Measurements from ENCODE around the gene SPACA7. TPM values are rescaled to one million over a fixed set of nuclear protein-coding genes. Genes with fewer than 3 reads are reported as not detected.

Gene SPACA7
- total RNA-seq, 1 donor from 2014 or later, result not detected

- intact Hi-C loops (cut with micrococcal nuclease), result no loop called here
- Mint-ChIP-seq H3K36me3 (ENCODE audit: low read depth) (no peaks in the 10 kb centered on the region), H3K27me3 (peaks cover 8% of the 10 kb centered on the region), H3K4me1 (no peaks in the 10 kb centered on the region), H3K9me3 (no peaks in the 10 kb centered on the region), H3K4me3 (no peak overlapping the region), H3K27ac (no peak overlapping the region)
- ChIA-PET POLR2A (no interaction called here), CTCF (no interaction called here)
- DNase-seq (no peak), ATAC-seq (ENCODE audit: low read depth) (no peak)
- TF ChIP-seq CTCF (IDR thresholded peaks at IDR 0.05), result no peak
Observed at GRCh38 chr13:112445411-112446271, 69.5 kb downstream of the SPACA7 start.

GRCh38 chr13:112446347-112446861 is 70.2 kb downstream of the SPACA7 start:
- H3K4me1 Mint-ChIP-seq, result no peaks in the 10 kb centered on the region
- H3K27ac Mint-ChIP-seq, result no peak overlapping the region
- ChIA-PET POLR2A (no interaction called here), CTCF (no interaction called here)
- TF ChIP-seq CTCF (IDR thresholded peaks at IDR 0.05), result no peak
- intact Hi-C loops (cut with micrococcal nuclease), result no loop called here
- H3K27me3 Mint-ChIP-seq, result peaks cover 6% of the 10 kb centered on the region
- DNase-seq (no peak), ATAC-seq (ENCODE audit: low read depth) (no peak)
- H3K36me3 Mint-ChIP-seq (ENCODE audit: low read depth), result no peaks in the 10 kb centered on the region
- H3K4me3 Mint-ChIP-seq, result no peak overlapping the region
- no peaks in the 10 kb centered on the region for H3K9me3 Mint-ChIP-seq

- intact Hi-C loops (cut with micrococcal nuclease), result no loop called here
- no peak for ATAC-seq (ENCODE audit: low read depth)
Observed at GRCh38 chr13:112446867-112447266, 70.7 kb downstream of the SPACA7 start.

GRCh38 chr13:112447306-112447705 is 71.2 kb downstream of the SPACA7 start:
- H3K4me1 Mint-ChIP-seq, result no peaks in the 10 kb centered on the region
- H3K9me3 Mint-ChIP-seq, result no peaks in the 10 kb centered on the region
- ChIA-PET POLR2A (no interaction called here), CTCF (no interaction called here)
- intact Hi-C loops (cut with micrococcal nuclease), result no loop called here
- H3K4me3 Mint-ChIP-seq, result no peak overlapping the region
- H3K27ac Mint-ChIP-seq, result no peak overlapping the region
- no peak for ATAC-seq (ENCODE audit: low read depth)
- DNase-seq, result no peak
- no peaks in the 10 kb centered on the region for H3K36me3 Mint-ChIP-seq (ENCODE audit: low read depth)
- peaks cover 5% of the 10 kb centered on the region for H3K27me3 Mint-ChIP-seq
- TF ChIP-seq CTCF (IDR thresholded peaks at IDR 0.05), result no peak

More at GRCh38 chr13:112446867-112447266, 70.7 kb downstream of the SPACA7 start:
- no peaks in the 10 kb centered on the region for H3K9me3 Mint-ChIP-seq
- peaks cover 5% of the 10 kb centered on the region for H3K27me3 Mint-ChIP-seq
- DNase-seq, result no peak
- ChIA-PET CTCF (no interaction called here), POLR2A (no interaction called here)
- no peaks in the 10 kb centered on the region for H3K36me3 Mint-ChIP-seq (ENCODE audit: low read depth)
- no peak for TF ChIP-seq CTCF (IDR thresholded peaks at IDR 0.05)
- no peak overlapping the region for H3K4me3 Mint-ChIP-seq
- H3K27ac Mint-ChIP-seq, result no peak overlapping the region
- H3K4me1 Mint-ChIP-seq, result no peaks in the 10 kb centered on the region

GRCh38 chr13:112447761-112448603 is 71.8 kb downstream of the SPACA7 start:
- no peaks in the 10 kb centered on the region for H3K36me3 Mint-ChIP-seq (ENCODE audit: low read depth)
- no peaks in the 10 kb centered on the region for H3K9me3 Mint-ChIP-seq
- H3K4me3 Mint-ChIP-seq, result no peak overlapping the region
- DNase-seq (no peak), ATAC-seq (ENCODE audit: low read depth) (no peak)
- no peaks in the 10 kb centered on the region for H3K4me1 Mint-ChIP-seq
- intact Hi-C loops (cut with micrococcal nuclease), result no loop called here
- ChIA-PET POLR2A (no interaction called here), CTCF (no interaction called here)
- no peak overlapping the region for H3K27ac Mint-ChIP-seq
- TF ChIP-seq CTCF (IDR thresholded peaks at IDR 0.05), result no peak
- H3K27me3 Mint-ChIP-seq, result peaks cover 5% of the 10 kb centered on the region

Data from activated B cell treated with CpG ODN at 0.5 μM for 24 hours (primary cell).